Omental fat pad (tissue), 4 donors: Measurements from ENCODE around the gene AKAP1. TPM values are rescaled to one million over a fixed set of nuclear protein-coding genes. Genes with fewer than 3 reads are reported as not detected.

Experiments used
- ATAC-seq: fragments of 150-250 bp; one replicate; pipeline ENCODE4 v1.9.1; 2016; ENCODE audit warnings: mild to moderate bottlenecking, moderate library complexity; ENCODE audit not compliant: low FRiP score
- DNase-seq: peaks from one replicate; pipeline ENCODE4 v3.0.0-alpha.2; 2019; ENCODE audit warnings: low spot score
- total RNA-seq, 4 donors: library from RNA; depleted of rRNA; stranded (reverse); fragments of >200 nt; gene quantifications; one replicate each; pipeline ENCODE4 v1.1.0, GENCODE V29; 2016
- TF ChIP-seq, protein P1 (sequence below), 3 donors: fragments of 450-650 bp; IDR thresholded peaks; one replicate each; pipeline ENCODE4 v1.5.1; 2016 to 2017; ENCODE audit warnings: antibody characterized with exemption in 3 of 3, mild to moderate bottlenecking in 3 of 3, moderate library complexity in 2 of 3

AKAP1 gene
- total RNA-seq, 4 donors from 2014 or later: 29.4 to 89.0 (median 36.1) TPM

DNA sequence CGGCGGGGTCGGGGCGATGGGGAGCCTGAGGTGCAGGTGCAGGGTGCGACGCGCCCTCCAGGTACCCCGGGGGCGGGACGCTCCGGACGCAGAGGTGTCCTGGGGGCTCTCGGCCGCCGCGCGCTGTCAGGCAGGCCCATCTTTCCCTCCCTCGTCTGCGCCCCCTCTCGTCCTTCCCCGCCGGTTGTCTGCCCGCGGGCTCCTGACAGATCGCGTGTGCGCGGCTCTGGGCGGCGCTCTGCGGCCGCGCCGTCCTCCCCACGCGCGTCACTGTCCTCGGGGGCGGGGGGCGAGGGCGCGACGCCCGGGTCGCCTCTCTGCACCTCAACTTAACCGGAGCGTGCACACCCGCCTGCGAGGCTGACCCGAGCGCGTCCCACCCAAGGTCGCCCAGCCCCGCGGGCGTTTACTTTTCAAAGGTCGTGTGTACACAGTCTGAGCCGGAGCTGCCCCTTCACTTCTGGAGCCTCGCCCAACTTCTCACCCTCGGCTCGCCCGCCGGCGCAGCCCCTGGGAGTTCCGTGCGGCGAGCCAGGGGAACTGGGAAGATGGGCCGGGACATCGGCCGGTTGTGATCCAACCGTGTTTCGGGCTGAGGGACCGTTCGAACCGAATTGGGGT is 512 bp downstream of the AKAP1 start:
- ATAC-seq (peak; percentile 58), DNase-seq (no peak)
- TF ChIP-seq, protein P1, sequence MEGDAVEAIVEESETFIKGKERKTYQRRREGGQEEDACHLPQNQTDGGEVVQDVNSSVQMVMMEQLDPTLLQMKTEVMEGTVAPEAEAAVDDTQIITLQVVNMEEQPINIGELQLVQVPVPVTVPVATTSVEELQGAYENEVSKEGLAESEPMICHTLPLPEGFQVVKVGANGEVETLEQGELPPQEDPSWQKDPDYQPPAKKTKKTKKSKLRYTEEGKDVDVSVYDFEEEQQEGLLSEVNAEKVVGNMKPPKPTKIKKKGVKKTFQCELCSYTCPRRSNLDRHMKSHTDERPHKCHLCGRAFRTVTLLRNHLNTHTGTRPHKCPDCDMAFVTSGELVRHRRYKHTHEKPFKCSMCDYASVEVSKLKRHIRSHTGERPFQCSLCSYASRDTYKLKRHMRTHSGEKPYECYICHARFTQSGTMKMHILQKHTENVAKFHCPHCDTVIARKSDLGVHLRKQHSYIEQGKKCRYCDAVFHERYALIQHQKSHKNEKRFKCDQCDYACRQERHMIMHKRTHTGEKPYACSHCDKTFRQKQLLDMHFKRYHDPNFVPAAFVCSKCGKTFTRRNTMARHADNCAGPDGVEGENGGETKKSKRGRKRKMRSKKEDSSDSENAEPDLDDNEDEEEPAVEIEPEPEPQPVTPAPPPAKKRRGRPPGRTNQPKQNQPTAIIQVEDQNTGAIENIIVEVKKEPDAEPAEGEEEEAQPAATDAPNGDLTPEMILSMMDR (IDR thresholded peaks at IDR 0.05): no peak

DNA sequence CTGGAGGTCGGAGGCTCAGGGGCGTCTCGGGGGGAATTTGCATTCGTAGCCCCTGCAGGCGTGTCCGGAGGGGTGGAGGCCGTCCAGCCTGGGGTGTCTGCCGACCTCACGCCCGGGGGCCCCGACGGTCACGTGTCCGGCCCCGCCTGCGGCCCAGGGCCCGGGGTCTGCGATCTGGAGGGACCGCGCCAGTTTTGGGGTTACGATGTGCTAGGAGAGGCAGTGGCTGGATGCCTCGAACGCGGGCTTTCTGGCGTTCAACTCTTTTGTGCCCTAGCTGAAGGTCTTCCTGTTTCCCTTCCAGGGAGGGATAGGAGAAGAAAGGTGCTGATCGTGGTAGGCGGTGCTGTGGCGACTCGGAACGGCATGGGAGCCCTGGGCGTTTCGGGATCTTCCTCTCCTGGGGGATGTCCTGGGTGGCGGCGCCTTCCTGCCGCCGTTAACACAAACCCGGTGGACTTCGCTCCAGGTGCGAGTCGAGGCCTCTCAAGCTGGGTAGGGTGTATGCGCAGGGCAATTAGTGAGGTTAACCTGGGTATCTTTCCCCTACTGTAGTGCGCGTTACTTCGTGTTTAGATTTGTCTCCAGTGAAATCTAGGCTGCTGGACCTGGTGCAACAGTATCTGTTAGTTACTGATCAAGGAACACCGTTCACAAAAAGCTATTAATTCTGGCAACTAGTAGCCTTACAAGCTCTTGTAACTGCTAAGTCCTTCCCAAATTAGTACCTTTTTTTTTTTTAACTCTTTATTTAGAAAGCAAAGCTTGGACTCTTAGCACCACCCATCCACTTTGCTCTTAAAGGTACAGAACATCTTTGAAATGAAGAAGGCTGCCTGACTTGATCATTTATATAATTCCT is 1.3 kb downstream of the AKAP1 start:
- DNase-seq (no peak), ATAC-seq (peak; percentile 20)
- TF ChIP-seq, protein P1 (IDR thresholded peaks at IDR 0.05): no peak

DNA sequence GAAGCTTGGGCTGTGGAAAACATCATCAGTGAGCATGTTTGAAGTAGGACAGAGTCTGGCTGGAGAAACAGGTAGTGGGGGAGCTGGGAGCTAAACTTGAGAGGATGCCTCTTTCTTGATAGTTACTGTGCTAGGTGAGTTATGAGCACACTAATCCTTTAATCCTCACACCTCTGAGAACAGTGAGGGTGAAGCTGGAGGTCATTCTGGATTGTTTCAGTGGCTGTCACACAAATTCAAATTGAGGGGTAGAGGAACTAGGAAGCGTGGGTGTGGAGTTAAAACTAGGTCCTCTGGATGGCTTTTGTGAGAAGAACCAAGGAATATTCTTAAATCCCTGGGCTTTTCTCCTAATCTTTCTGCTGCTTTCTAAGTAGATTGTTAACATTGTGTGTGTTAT is 3.3 kb downstream of the AKAP1 start:
- ATAC-seq: no peak
- TF ChIP-seq, protein P1 (IDR thresholded peaks at IDR 0.05): no peak

DNA sequence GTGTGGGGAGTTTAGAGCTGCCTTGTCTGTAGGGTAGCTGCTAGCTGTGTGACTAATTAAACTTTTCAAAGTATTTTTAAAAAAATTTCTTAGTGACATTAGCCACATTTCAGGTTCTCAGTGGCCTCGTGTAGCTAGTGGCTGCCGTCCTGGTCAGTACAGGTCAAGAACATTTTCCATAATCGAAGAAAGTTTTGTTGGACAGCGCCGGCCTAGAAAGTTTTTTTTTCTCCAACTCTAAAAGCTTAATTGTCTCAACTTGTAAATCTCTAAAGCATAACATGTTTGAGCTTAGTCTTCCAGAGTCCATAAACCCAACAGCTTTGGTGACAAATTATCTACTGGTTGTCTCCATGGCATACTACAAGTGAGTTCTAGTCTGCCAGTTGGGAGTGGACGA is 4.3 kb downstream of the AKAP1 start:
- TF ChIP-seq, protein P1 (IDR thresholded peaks at IDR 0.05): no peak
- ATAC-seq: no peak
- no peak for DNase-seq

More for the DNA sequence above, 3.3 kb downstream of the AKAP1 start:
- no peak for DNase-seq

DNA sequence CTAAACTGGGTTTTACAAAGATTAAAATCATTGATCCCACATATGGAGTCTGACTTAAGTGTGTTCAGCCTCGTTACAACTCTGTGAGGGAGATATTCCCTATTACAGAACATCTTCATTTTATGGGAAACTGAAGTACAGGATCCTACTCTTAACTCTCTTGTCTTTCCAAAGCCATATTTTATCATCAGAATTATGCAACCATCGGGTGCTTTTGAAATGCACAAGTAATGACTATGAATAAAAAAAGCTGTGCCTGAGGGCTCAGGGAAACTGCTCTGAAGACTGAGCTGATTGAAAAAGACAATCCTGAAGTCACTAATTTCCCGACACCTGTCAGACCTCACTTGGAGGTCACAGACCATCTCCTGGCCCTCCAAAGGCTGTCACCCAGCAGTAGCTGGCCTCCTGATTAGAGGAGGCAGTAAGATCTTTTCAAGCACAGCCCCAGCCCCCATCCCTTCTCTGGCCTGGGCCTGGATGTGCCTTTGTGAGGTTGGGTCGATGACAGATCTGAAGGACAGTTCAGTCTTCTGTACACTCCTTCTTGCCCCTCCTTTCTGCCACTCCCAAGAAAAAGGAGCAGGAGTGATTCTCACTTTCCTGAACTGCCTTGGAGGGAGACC is 5.6 kb downstream of the AKAP1 start:
- DNase-seq: no peak
- TF ChIP-seq, protein P1 (IDR thresholded peaks at IDR 0.05): no peak
- no peak for ATAC-seq

DNA sequence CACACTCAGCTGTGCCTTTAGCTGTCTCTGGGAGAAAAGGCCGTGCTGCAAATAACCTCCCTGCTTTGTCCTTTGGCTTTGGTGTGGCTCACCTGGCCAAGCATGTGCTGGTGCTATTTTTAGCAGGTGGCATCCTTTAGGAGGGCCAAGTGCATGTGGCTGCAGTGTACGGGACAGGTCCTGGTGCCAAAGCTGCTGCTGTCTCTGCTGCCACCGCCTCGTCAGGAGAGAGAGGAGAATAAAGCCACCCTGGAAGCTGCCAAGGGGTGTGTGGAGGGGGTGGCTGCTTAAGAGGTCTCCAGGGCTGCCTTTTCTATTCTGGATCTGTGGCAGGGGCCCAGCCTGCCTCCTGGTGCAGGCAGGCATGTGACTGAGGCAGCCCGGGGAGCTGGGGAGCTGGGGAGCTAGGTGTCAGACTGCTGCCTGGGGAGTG is 6.2 kb downstream of the AKAP1 start:
- no peak for ATAC-seq
- TF ChIP-seq, protein P1 (IDR thresholded peaks at IDR 0.05): no peak
- DNase-seq: no peak
